Measurements from ENCODE around the gene CRY2. TPM values are rescaled to one million over a fixed set of nuclear protein-coding genes. Genes with fewer than 3 reads are reported as not detected.

CRY2 gene
- total and polyA plus RNA-seq, 2 of the 13 experiments (the other 11 are each of a cell fraction or from before 2014, with no cell fraction given), result 10.1 to 12.2 TPM

- Histone ChIP-seq H3K36me3 (replicated peaks in 1 of 2; ENCODE audit: control insufficient read depth in 1 of 2, insufficient read depth in 2 of 2, low read length in 2 of 2) (no peaks in the 10 kb centered on the region), H3K9me3 (ENCODE audit: low read length) (no peaks in the 10 kb centered on the region), H3K27ac (ENCODE audit: extremely low read length, insufficient read depth, low read length) (no peak overlapping the region), H4K20me1 (ENCODE audit: insufficient read depth, low read length) (no peaks in the 10 kb centered on the region), H3K9ac (ENCODE audit: insufficient read depth, low read depth, low read length) (no peak overlapping the region), H3K27me3 (ENCODE audit: control insufficient read depth in 1 of 2, insufficient read depth in 2 of 2, low read length in 2 of 2) (no peaks in the 10 kb centered on the region), H3K4me3 (replicated peaks in 1 of 3; ENCODE audit: insufficient read depth in 1 of 3, low read depth in 2 of 3, low read length in 3 of 3) (no peak overlapping the region), H2AFZ (ENCODE audit: low read length) (no peak overlapping the region), H3K79me2 (ENCODE audit: insufficient read depth, low read length) (no peaks in the 10 kb centered on the region), H3K4me1 (ENCODE audit: insufficient read depth, low read length) (no peaks in the 10 kb centered on the region), H3K4me2 (ENCODE audit: low read depth, low read length) (no peak overlapping the region)
- ChIA-PET CTCF (ENCODE audit: low intra/inter-chr PET ratio, low total read pairs) (no interaction called here), POLR2A (no interaction called here)
- no TSS peak for BruUV-seq (replicated peaks)
- no peak for DNase-seq (ENCODE audit: low spot score)
- WGBS (ENCODE audit: low lambda C conversion rate), result 25% methylated on average over 3 of the region's 3 CpGs
- in situ Hi-C loops (cut with HindIII; ENCODE audit: extremely low pct_ligation_motif_present, low pct_unique_long_range_greater_than_20kb), result no loop called here
- ATAC-seq, result peak; percentile 34
- FAIRE-seq, result no peak
- intact Hi-C loops (cut with micrococcal nuclease; ENCODE audit: unreplicated experiment), result no loop called here
- no peak for TF ChIP-seq RCOR2 (CRISPR knock-in tag; IDR thresholded peaks at IDR 0.05)
- TF ChIP-seq NR2C2 (CRISPR knock-in tag; IDR thresholded peaks at IDR 0.05; ENCODE audit: borderline replicate concordance), result no peak
- TF ChIP-seq ZBTB3 (CRISPR knock-in tag; IDR thresholded peaks at IDR 0.05; ENCODE audit: borderline replicate concordance, low read depth), result no peak
- TF ChIP-seq, protein P1, sequence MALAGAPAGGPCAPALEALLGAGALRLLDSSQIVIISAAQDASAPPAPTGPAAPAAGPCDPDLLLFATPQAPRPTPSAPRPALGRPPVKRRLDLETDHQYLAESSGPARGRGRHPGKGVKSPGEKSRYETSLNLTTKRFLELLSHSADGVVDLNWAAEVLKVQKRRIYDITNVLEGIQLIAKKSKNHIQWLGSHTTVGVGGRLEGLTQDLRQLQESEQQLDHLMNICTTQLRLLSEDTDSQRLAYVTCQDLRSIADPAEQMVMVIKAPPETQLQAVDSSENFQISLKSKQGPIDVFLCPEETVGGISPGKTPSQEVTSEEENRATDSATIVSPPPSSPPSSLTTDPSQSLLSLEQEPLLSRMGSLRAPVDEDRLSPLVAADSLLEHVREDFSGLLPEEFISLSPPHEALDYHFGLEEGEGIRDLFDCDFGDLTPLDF (CRISPR knock-in tag; IDR thresholded peaks at IDR 0.05), result no peak
- no peak for TF ChIP-seq ZNF777 (CRISPR knock-in tag; IDR thresholded peaks at IDR 0.05)
- no peak for TF ChIP-seq ZNF740 (CRISPR knock-in tag; IDR thresholded peaks at IDR 0.05)
- no peak for TF ChIP-seq ZNF331 (CRISPR knock-in tag; IDR thresholded peaks at IDR 0.05)
- TF ChIP-seq SALL2 (CRISPR knock-in tag; IDR thresholded peaks at IDR 0.05), result no peak
- no peak for TF ChIP-seq KDM5B (CRISPR knock-in tag; IDR thresholded peaks at IDR 0.05; ENCODE audit: borderline replicate concordance)
- TF ChIP-seq NFRKB (IDR thresholded peaks at IDR 0.05), result no peak
- TF ChIP-seq NFYC (CRISPR knock-in tag; IDR thresholded peaks at IDR 0.05), result no peak
- no peak for TF ChIP-seq ZNF746 (CRISPR knock-in tag; IDR thresholded peaks at IDR 0.05)
- no peak for TF ChIP-seq ZFY (CRISPR knock-in tag; IDR thresholded peaks at IDR 0.05)
- no peak for TF ChIP-seq RELA (CRISPR knock-in tag; IDR thresholded peaks at IDR 0.05)
- TF ChIP-seq MLX (CRISPR knock-in tag; IDR thresholded peaks at IDR 0.05), result no peak
- no peak for TF ChIP-seq JUNB (CRISPR knock-in tag; IDR thresholded peaks at IDR 0.05; ENCODE audit: borderline replicate concordance)
- no peak for TF ChIP-seq FOXM1 (CRISPR knock-in tag; IDR thresholded peaks at IDR 0.05)
These were observed 30.7 kb upstream of the CRY2 start for GRCh38 chr11:45816614-45817013.

Data from HepG2 (cell line).